OCI-LY7 (cell line): ENCODE results near the gene KIF13A. TPM values are rescaled to one million over a fixed set of nuclear protein-coding genes. Genes with fewer than 3 reads are reported as not detected.

Source experiments
- BruUV-seq: library from RNA; stranded (reverse); fragments of 400-500 nt; replicated peaks from 2 replicates; lab custom pipeline; 2021; lab: Mats Ljungman, UMichigan
- CTCF ChIA-PET: fragments of 300-600 bp; sonication (Branson Sonifier 250); formaldehyde crosslinking; loops from one replicate; lab custom pipeline; 2022; ENCODE audit warnings: antibody characterized with exemption; ENCODE audit not compliant: unreplicated experiment; lab: Charles Lee
- POLR2A ChIA-PET: fragments of 300-600 bp; sonication (Branson Sonifier 250); formaldehyde crosslinking; loops from one replicate; lab custom pipeline; 2022; ENCODE audit warnings: antibody characterized with exemption; lab: Charles Lee
- DNase-seq: peaks from one replicate; pipeline ENCODE4 v3.0.0-alpha.2; 2015; ENCODE audit warnings: low spot score
- H2AFZ ChIP-seq: fragments of 200-600 bp; sonication (generic), shearing (Covaris generic); 2 replicates; pipeline ENCODE4 v1.6.1; 2014; ENCODE audit warnings: mild to moderate bottlenecking, antibody characterized with exemption, low read length, moderate library complexity
- H3K27ac ChIP-seq: fragments of 200-600 bp; sonication (generic); 2 replicates; pipeline ENCODE4 v1.5.1; 2014; ENCODE audit warnings: mixed run types, low read depth, mild to moderate bottlenecking, moderate library complexity, low read length, inconsistent platforms; ENCODE audit not compliant: poor library complexity, severe bottlenecking
- H3K36me3 ChIP-seq: fragments of 200-600 bp; sonication (generic); 2 replicates; pipeline ENCODE4 v1.6.1; 2014; ENCODE audit warnings: mild to moderate bottlenecking, antibody characterized with exemption, low read length, moderate library complexity, mixed read lengths; ENCODE audit not compliant: insufficient read depth
- H3K4me1 ChIP-seq: fragments of 200-600 bp; sonication (generic); 2 replicates; pipeline ENCODE4 v1.5.1; 2014; ENCODE audit warnings: mild to moderate bottlenecking, low read length; ENCODE audit not compliant: insufficient read depth, poor library complexity, severe bottlenecking
- H3K4me2 ChIP-seq: fragments of 200-600 bp; sonication (generic); 2 replicates; pipeline ENCODE4 v1.6.1; 2014; ENCODE audit warnings: mild to moderate bottlenecking, low read length
- H3K4me3 ChIP-seq: fragments of 200-600 bp; sonication (generic); 2 replicates; pipeline ENCODE4 v1.5.1; 2014; ENCODE audit warnings: mild to moderate bottlenecking, low read depth, low read length; ENCODE audit not compliant: poor library complexity, severe bottlenecking
- H3K79me2 ChIP-seq: fragments of 200-600 bp; sonication (generic); 2 replicates; pipeline ENCODE4 v1.6.1; 2016; ENCODE audit warnings: low read depth, mild to moderate bottlenecking, low read length, moderate library complexity, mixed read lengths; ENCODE audit not compliant: insufficient read depth
- H3K9me2 ChIP-seq: fragments of 200-600 bp; sonication (generic); 2 replicates; pipeline ENCODE4 v1.6.1; 2016; ENCODE audit warnings: mild to moderate bottlenecking, low read length, mixed read lengths; ENCODE audit not compliant: insufficient read depth
- H3K9me3 ChIP-seq: fragments of 200-600 bp; sonication (generic); 2 replicates; pipeline ENCODE4 v1.6.1; 2014; ENCODE audit warnings: mild to moderate bottlenecking, mixed run types, low read length, mixed read lengths
- H4K20me1 ChIP-seq: fragments of 200-600 bp; sonication (generic); 2 replicates; pipeline ENCODE4 v1.6.1; 2014; ENCODE audit warnings: mild to moderate bottlenecking, antibody characterized with exemption, low read length, moderate library complexity, mixed read lengths; ENCODE audit not compliant: insufficient read depth
- EZH2phosphoT487 ChIP-seq: fragments of 200-600 bp; sonication (generic); IDR thresholded peaks from 2 replicates; pipeline ENCODE4 v1.6.1; 2018; ENCODE audit warnings: low read depth, borderline replicate concordance, mild to moderate bottlenecking, mixed run types, antibody characterized with exemption, low read length, moderate library complexity, mixed read lengths
- intact Hi-C: fragments of 100-400 bp; cut with micrococcal nuclease; formaldehyde crosslinking; loops from one replicate; pipeline ENCODE4 v1.10.0; 2022; ENCODE audit not compliant: unreplicated experiment
- total RNA-seq, 2 experiments: library from RNA; depleted of rRNA in 1 of 2; stranded (reverse); fragments of >200 nt in 1 of 2; shearing (Covaris generic) in 1 of 2; gene quantifications; 2 replicates each; pipeline ENCODE4 v1.2.3, GENCODE V29; 2014 to 2022
- TF ChIP-seq, protein P1 (sequence below): fragments of 200-600 bp; sonication (generic); conservative IDR thresholded peaks from 2 replicates; pipeline ENCODE4 v1.5.1; 2014; ENCODE audit warnings: mild to moderate bottlenecking, antibody characterized with exemption, low read length, moderate library complexity, mixed read lengths

The KIF13A gene
- total RNA-seq, 2 experiments from 2014 or later: 1.5 TPM; not detected in 1

DNA sequence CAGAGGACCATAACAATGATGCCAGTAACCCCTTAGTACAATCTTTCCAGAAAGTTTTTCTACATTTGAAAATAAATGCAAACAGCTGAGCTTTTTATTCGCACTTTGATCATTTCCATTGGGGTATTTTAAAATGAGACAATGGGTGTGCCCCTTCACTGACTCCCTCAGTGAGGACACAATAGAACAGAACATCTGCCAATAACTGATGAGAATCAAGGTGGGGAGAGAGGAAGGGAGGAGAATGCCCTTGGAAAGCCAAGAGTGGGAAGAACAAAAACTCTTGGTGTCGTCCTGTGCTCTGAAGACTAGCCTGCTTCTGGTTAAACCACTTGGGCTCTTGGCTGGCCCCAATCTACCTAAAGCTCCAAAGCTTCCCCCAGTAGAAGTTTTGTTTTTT, 66.0 kb downstream of the KIF13A start:
- H3K79me2 ChIP-seq: no peaks in the 10 kb centered on the region
- H2AFZ ChIP-seq: no peak overlapping the region
- TF ChIP-seq, protein P1, sequence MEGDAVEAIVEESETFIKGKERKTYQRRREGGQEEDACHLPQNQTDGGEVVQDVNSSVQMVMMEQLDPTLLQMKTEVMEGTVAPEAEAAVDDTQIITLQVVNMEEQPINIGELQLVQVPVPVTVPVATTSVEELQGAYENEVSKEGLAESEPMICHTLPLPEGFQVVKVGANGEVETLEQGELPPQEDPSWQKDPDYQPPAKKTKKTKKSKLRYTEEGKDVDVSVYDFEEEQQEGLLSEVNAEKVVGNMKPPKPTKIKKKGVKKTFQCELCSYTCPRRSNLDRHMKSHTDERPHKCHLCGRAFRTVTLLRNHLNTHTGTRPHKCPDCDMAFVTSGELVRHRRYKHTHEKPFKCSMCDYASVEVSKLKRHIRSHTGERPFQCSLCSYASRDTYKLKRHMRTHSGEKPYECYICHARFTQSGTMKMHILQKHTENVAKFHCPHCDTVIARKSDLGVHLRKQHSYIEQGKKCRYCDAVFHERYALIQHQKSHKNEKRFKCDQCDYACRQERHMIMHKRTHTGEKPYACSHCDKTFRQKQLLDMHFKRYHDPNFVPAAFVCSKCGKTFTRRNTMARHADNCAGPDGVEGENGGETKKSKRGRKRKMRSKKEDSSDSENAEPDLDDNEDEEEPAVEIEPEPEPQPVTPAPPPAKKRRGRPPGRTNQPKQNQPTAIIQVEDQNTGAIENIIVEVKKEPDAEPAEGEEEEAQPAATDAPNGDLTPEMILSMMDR: no peak
- no peak for TF ChIP-seq EZH2phosphoT487
- H3K4me1 ChIP-seq: no peaks in the 10 kb centered on the region
- intact Hi-C loops: no loop called here
- CTCF ChIA-PET: no interaction called here
- no peaks in the 10 kb centered on the region for H4K20me1 ChIP-seq
- no peaks in the 10 kb centered on the region for H3K9me3 ChIP-seq
- no peak overlapping the region for H3K4me2 ChIP-seq
- DNase-seq: no peak
- H3K9me2 ChIP-seq: no peaks in the 10 kb centered on the region
- H3K36me3 ChIP-seq: no peaks in the 10 kb centered on the region
- BruUV-seq: no TSS peak
- H3K27ac ChIP-seq: no peak overlapping the region
- POLR2A ChIA-PET: no interaction called here
- H3K4me3 ChIP-seq: no peak overlapping the region

DNA sequence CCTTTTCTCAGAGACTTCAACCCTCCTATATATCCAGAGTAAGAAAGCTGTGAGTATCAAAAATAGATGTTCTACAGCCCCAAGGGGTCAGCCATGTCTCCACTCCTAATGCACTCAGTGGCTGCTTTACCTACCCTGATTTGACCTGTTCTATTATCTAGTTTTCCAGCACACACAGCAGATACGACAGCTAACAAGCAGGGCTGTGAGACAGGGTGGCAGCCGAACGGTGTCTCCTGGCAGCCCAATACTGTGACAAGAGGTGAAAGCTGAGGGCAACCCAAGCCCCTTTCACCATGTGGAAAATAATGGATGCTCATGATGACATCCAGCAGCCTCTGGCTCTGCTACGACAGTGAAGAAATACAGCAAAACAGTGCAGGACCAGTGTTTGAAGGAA, 67.9 kb downstream of the KIF13A start:
- TF ChIP-seq EZH2phosphoT487: no peak
- TF ChIP-seq, protein P1: no peak
- Histone ChIP-seq H3K4me1 (no peaks in the 10 kb centered on the region), H2AFZ (no peak overlapping the region), H3K9me3 (no peaks in the 10 kb centered on the region), H3K4me3 (no peak overlapping the region), H3K4me2 (no peak overlapping the region), H3K36me3 (no peaks in the 10 kb centered on the region), H3K79me2 (no peaks in the 10 kb centered on the region), H4K20me1 (no peaks in the 10 kb centered on the region), H3K27ac (no peak overlapping the region), H3K9me2 (no peaks in the 10 kb centered on the region)
- ChIA-PET POLR2A (no interaction called here), CTCF (no interaction called here)
- no peak for DNase-seq
- BruUV-seq: no TSS peak
- intact Hi-C loops: no loop called here

DNA sequence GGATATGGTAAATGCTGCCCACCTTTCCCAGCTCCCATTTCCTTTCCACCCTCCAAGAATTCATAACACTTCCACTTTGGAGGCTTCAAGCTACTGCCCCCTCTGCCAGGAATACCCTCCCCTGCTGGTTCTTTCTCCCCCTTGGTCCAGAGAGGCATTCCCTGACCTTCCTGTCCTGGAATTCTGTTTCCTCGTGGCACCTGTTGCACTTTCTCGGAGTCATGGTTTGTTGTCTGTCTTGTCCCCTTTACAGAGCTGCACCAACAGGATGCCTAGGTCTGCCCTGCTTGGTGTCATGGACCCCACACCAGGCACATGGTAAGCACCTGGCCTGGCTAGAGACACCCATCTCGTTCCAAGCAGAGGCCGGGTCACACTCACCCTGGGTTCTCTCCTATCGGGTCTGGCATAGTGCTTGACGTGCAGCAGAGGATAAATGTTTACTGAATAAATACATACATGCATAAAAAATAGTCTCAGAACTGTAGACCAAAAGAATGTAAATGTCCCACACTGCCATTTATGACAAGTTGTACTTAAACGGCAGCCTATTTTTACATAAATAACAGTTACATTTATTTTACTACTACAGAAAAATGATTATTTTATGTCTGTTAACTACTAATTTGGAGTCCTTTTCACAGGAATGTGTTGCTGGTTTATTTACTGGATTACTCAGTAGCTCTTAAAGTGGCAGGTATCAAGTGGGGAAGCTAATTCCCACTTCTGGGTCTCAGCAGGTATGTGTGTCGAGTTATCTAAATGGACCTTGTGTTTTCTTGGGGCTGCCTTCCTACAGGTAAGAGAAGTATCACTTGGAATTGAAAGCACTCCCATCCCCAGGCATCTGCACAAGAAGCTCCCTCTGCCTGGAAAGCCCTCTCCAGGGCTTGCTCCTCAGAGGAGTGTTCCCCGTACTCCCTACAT, 69.3 kb downstream of the KIF13A start:
- no TSS peak for BruUV-seq
- POLR2A ChIA-PET: interaction anchor here (1.7 kb wide), 1 partner anchor 11 kb away, joined by 7 read pairs; no protein-coding TSS in a partner anchor
- Histone ChIP-seq H3K9me2 (no peaks in the 10 kb centered on the region), H3K4me1 (no peaks in the 10 kb centered on the region), H3K4me3 (no peak overlapping the region), H3K4me2 (no peak overlapping the region), H4K20me1 (no peaks in the 10 kb centered on the region), H3K79me2 (no peaks in the 10 kb centered on the region), H3K36me3 (no peaks in the 10 kb centered on the region), H3K9me3 (no peaks in the 10 kb centered on the region), H2AFZ (no peak overlapping the region), H3K27ac (no peak overlapping the region)
- intact Hi-C loops: no loop called here
- TF ChIP-seq, protein P1: no peak
- no peak for TF ChIP-seq EZH2phosphoT487
- CTCF ChIA-PET: no interaction called here
- DNase-seq: no peak
